Left ventricle myocardium inferior (tissue), 1 donor: ENCODE measurements around the gene B3GNT2. TPM values are rescaled to one million over a fixed set of nuclear protein-coding genes. Genes with fewer than 3 reads are reported as not detected.

ENCODE experiments used
- DNase-seq: peaks from one replicate; pipeline ENCODE4 v3.0.0-alpha.2; 2020
- H3K27ac ChIP-seq: fragments of 200-600 bp; replicated peaks from 2 replicates; pipeline ENCODE4 v1.8.0; 2021
- H3K27me3 ChIP-seq: fragments of 200-600 bp; 2 replicates; pipeline ENCODE4 v1.8.0; 2021; ENCODE audit warnings: low read depth
- H3K36me3 ChIP-seq: fragments of 200-600 bp; 2 replicates; pipeline ENCODE4 v1.8.0; 2021
- H3K4me1 ChIP-seq: fragments of 200-600 bp; 2 replicates; pipeline ENCODE4 v1.8.0; 2021
- H3K4me3 ChIP-seq: fragments of 200-600 bp; 2 replicates; pipeline ENCODE4 v1.8.0; 2021; ENCODE audit warnings: mild to moderate bottlenecking, moderate library complexity
- H3K9me3 ChIP-seq: fragments of 200-600 bp; replicated peaks from 2 replicates; pipeline ENCODE4 v1.8.0; 2021
- intact Hi-C: fragments of 100-400 bp; cut with micrococcal nuclease; formaldehyde crosslinking; loops from one replicate; pipeline ENCODE4 v1.11.0; 2022
- total RNA-seq: library from RNA; stranded (reverse); fragmentation: NEBNext Ultra II Directional; extraction: Animal tissue kit (Norgen Biotek cat#: 25700); gene quantifications from one replicate; pipeline ENCODE4 v1.2.1, GENCODE V29; 2021
- TF ChIP-seq, protein P1 (sequence below): fragments of 200-600 bp; IDR thresholded peaks from 2 replicates; pipeline ENCODE4 v1.8.0; 2021; ENCODE audit warnings: antibody characterized with exemption, mild to moderate bottlenecking, borderline replicate concordance
- donor health status: DM: no; HTN: yes; CAD: no; lungs with severe emphysema.

The B3GNT2 gene
- total RNA-seq, 1 donor from 2014 or later, result 16.8 TPM

DNA sequence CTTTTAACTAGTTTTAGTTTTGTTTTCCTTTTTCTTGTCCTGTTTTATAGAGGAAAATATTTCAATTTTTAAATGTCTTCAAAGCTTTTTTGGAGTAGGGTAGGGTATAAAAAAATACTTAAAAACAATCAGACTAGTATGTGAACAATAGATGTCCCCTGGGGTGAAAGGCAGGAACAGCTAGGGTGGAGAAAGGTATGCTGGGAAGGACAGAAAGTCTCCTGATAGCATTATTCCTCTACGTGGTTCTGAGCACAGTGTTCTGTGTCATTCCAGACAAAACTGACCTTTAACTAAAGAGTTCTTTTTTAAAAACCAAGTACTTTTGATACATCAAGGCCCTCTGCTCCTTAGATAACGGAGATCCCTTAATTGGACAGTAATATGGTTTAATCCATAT is 32.1 kb upstream of the B3GNT2 start:
- Histone ChIP-seq H3K27me3 (no peaks in the 10 kb centered on the region), H3K4me1 (peaks cover 31% of the 10 kb centered on the region), H3K9me3 (no peaks in the 10 kb centered on the region), H3K4me3 (no peak overlapping the region), H3K27ac (peak overlapping the region; percentile 57), H3K36me3 (no peaks in the 10 kb centered on the region)
- intact Hi-C loops, result no loop called here
- TF ChIP-seq, protein P1, sequence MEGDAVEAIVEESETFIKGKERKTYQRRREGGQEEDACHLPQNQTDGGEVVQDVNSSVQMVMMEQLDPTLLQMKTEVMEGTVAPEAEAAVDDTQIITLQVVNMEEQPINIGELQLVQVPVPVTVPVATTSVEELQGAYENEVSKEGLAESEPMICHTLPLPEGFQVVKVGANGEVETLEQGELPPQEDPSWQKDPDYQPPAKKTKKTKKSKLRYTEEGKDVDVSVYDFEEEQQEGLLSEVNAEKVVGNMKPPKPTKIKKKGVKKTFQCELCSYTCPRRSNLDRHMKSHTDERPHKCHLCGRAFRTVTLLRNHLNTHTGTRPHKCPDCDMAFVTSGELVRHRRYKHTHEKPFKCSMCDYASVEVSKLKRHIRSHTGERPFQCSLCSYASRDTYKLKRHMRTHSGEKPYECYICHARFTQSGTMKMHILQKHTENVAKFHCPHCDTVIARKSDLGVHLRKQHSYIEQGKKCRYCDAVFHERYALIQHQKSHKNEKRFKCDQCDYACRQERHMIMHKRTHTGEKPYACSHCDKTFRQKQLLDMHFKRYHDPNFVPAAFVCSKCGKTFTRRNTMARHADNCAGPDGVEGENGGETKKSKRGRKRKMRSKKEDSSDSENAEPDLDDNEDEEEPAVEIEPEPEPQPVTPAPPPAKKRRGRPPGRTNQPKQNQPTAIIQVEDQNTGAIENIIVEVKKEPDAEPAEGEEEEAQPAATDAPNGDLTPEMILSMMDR, result no peak
- no peak for DNase-seq

DNA sequence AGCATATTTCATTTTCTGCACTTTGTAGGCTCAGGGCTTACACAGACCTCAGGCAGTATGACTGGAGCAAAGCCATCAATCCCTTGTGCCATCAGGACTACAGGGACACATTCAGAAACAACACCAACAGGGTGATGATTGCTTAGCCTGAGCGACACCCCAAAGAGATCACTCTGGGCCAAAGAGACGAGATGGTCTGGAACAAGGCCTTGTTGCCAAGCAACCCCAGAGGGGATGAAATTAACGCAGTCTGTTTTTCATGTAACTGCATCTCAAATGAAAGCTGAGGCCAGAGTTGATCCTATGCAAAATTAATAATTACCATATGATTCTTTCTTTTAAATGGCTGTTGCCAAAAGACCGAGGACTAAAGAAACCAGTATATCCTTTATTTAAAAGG is 20.2 kb upstream of the B3GNT2 start:
- H3K27ac ChIP-seq, result peak overlapping the region; percentile 72

DNA sequence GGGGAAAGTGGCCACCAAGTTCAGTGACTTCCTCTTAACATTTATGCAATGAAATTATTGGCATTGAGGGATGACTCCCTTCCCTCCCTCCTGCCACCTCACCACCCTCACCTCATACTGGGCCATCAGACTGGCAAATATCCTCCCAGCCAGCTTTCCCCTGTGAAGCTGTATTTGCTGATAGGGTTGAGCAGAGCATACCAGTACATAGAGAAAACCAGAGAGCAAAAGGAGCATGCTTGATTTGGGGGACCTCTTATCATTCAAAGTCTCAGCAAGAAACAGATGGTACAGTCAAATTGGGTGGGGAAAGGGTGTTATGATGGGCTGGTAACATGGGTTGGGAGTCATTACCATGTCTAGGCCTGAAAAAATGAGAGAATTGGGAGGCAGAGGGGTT is 19.1 kb upstream of the B3GNT2 start:
- H3K9me3 ChIP-seq, result no peaks in the 10 kb centered on the region
- no peaks in the 10 kb centered on the region for H3K36me3 ChIP-seq
- no peaks in the 10 kb centered on the region for H3K27me3 ChIP-seq
- DNase-seq, result no peak
- H3K4me1 ChIP-seq, result peaks cover 37% of the 10 kb centered on the region
- peak overlapping the region; percentile 72 for H3K27ac ChIP-seq
- intact Hi-C loops, result no loop called here
- TF ChIP-seq, protein P1, result no peak
- no peak overlapping the region for H3K4me3 ChIP-seq

More for the DNA sequence above, 20.2 kb upstream of the B3GNT2 start:
- intact Hi-C loops, result no loop called here
- Histone ChIP-seq H3K4me1 (peaks cover 37% of the 10 kb centered on the region), H3K4me3 (no peak overlapping the region), H3K36me3 (no peaks in the 10 kb centered on the region), H3K9me3 (no peaks in the 10 kb centered on the region), H3K27me3 (no peaks in the 10 kb centered on the region)
- peak; percentile 40 for DNase-seq
- TF ChIP-seq, protein P1, result no peak

DNA sequence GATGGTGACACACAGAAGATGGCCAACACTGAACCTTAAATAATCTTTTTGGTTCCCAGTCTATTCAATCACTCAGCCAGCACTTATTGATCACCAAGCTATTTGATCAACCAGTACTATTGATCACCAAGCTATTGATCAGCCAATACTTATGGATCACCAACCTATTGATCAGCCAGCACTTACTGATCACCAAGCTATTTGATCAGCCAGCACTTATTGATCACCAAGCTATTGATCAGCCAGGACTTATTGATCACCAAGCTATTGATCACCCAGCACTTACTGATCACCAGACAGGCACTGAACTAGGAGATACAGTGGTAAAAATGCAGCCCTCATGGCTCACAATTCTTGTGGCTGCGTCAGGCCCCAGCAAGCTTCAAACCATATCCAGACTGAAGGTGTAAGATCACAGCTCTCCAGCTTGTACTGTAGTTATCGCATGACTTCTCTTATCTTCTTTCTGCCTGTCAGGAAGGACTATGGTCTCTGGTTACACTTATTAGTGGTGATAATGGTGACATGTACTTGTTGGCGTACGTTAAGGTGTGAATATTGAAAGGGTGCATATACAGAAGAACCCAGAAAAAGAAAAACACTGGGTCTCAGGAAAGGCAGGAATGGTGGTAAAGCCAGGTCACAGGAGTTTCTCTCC is 18.4 kb upstream of the B3GNT2 start:
- no peak for DNase-seq
- no peaks in the 10 kb centered on the region for H3K9me3 ChIP-seq
- no peak overlapping the region for H3K4me3 ChIP-seq
- no peaks in the 10 kb centered on the region for H3K27me3 ChIP-seq
- H3K36me3 ChIP-seq, result no peaks in the 10 kb centered on the region
- H3K27ac ChIP-seq, result peak overlapping the region; percentile 72
- peaks cover 37% of the 10 kb centered on the region for H3K4me1 ChIP-seq
- intact Hi-C loops, result no loop called here
- TF ChIP-seq, protein P1, result no peak

DNA sequence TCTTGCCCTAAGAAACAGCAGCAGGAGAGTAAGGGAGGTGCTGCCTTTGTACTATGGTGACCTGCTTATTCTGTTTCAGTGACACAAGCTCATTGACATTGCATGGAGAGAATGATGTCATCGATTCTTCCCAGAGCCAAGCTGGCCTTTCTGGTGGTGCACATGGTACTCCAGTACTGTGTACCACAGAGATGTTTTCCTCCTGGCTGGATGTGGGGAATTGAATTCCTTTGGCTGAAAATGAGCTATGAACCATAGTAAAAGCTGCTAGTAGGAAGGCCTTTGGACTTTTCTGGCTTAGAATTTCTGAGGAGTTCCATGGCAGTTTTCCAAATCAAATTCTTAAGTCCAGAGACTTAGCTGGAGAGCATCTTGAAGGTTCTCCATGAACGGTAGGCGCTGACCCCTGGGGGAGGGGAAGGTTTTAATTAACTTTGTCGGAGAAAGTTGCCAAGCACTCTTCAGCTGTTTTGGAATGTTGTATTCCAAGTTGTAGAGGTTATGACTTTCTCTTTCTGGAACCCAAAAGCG is 17.1 kb upstream of the B3GNT2 start:
- no peaks in the 10 kb centered on the region for H3K36me3 ChIP-seq
- H3K4me3 ChIP-seq, result no peak overlapping the region
- intact Hi-C loops, result no loop called here
- no peak for DNase-seq
- peak overlapping the region; percentile 72 for H3K27ac ChIP-seq
- H3K27me3 ChIP-seq, result no peaks in the 10 kb centered on the region
- TF ChIP-seq, protein P1, result no peak
- H3K9me3 ChIP-seq, result no peaks in the 10 kb centered on the region
- peaks cover 37% of the 10 kb centered on the region for H3K4me1 ChIP-seq
